Loucy (cell line): ENCODE data around the gene OSM.

Experiments
- EZH2phosphoT487 ChIP-seq: fragments of 200-600 bp; IDR thresholded peaks from 2 replicates; pipeline ENCODE4 v1.6.1; 2018; ENCODE audit warnings: antibody characterized with exemption, mild to moderate bottlenecking, moderate library complexity, borderline replicate concordance
- TF ChIP-seq, protein P1 (sequence below): fragments of 200-600 bp; sonication (generic); conservative IDR thresholded peaks from 2 replicates; pipeline ENCODE4 v1.5.1; 2014; ENCODE audit warnings: mild to moderate bottlenecking, antibody characterized with exemption, low read length

DNA sequence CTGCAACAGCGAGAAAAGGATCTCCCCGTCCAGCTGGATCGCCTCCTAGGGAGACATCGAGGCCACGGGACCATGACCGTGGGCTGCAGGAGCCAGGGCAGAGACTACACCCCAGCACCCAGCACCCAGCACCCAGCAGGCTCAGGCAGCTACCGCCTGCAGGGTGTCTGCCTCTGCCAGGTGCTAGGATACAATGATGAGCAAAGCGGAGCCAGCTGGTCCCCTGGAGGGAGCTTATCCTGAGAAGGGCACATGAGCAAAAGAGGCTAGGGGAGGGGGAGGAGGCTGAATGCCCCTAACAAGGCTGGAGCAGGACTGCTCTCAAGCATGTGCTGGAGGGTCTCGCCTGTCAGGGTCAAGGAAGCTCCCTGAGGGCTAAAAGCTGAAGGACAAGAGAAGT, 27.4 kb upstream of the OSM start:
- TF ChIP-seq, protein P1, sequence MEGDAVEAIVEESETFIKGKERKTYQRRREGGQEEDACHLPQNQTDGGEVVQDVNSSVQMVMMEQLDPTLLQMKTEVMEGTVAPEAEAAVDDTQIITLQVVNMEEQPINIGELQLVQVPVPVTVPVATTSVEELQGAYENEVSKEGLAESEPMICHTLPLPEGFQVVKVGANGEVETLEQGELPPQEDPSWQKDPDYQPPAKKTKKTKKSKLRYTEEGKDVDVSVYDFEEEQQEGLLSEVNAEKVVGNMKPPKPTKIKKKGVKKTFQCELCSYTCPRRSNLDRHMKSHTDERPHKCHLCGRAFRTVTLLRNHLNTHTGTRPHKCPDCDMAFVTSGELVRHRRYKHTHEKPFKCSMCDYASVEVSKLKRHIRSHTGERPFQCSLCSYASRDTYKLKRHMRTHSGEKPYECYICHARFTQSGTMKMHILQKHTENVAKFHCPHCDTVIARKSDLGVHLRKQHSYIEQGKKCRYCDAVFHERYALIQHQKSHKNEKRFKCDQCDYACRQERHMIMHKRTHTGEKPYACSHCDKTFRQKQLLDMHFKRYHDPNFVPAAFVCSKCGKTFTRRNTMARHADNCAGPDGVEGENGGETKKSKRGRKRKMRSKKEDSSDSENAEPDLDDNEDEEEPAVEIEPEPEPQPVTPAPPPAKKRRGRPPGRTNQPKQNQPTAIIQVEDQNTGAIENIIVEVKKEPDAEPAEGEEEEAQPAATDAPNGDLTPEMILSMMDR = no peak
- TF ChIP-seq EZH2phosphoT487 = no peak
